Thoracic aorta (tissue), 2 donors: Measurements from ENCODE around the gene CHST8. TPM values are rescaled to one million over a fixed set of nuclear protein-coding genes. Genes with fewer than 3 reads are reported as not detected.

ENCODE experiments used
- ATAC-seq: fragments of 150-250 bp; one replicate; pipeline ENCODE4 v1.8.0; 2017; ENCODE audit warnings: low read depth; ENCODE audit not compliant: insufficient number of reproducible peaks, low FRiP score
- DNase-seq: peaks from one replicate; pipeline ENCODE4 v3.0.0-alpha.2; 2020; ENCODE audit warnings: low spot score
- H3K27ac ChIP-seq, 2 donors: fragments of 200-600 bp; sonication (generic); 1 replicate in 1 of 2; 2 replicates in 1 of 2; pipeline ENCODE4 v1.5.1; 2016; ENCODE audit warnings: mild to moderate bottlenecking in 2 of 2, moderate library complexity in 2 of 2
- H3K27me3 ChIP-seq: fragments of 200-600 bp; sonication (generic); replicated peaks from 2 replicates; pipeline ENCODE4 v1.6.0; 2016; ENCODE audit warnings: mild to moderate bottlenecking; ENCODE audit not compliant: insufficient read depth
- H3K36me3 ChIP-seq: fragments of 200-600 bp; sonication (generic); one replicate; pipeline ENCODE4 v1.5.1; 2016
- H3K4me1 ChIP-seq, 2 donors: fragments of 200-600 bp; sonication (generic); 1 replicate in 1 of 2; 2 replicates in 1 of 2; pipeline versions ENCODE4 v1.5.1 to v1.6.0; 2016; ENCODE audit warnings: low read depth in 2 of 2, mild to moderate bottlenecking in 1 of 2; ENCODE audit not compliant: control insufficient read depth in 1 of 2
- H3K4me3 ChIP-seq: fragments of 200-600 bp; sonication (generic); 2 replicates; pipeline ENCODE4 v1.5.1; 2016; ENCODE audit warnings: mild to moderate bottlenecking
- H3K9me3 ChIP-seq: fragments of 200-600 bp; sonication (generic); 2 replicates; pipeline ENCODE4 v1.5.1; 2016
- total RNA-seq, 2 donors: library from RNA; depleted of rRNA; stranded (reverse); fragments of >200 nt; gene quantifications; one replicate each; pipeline versions ENCODE4 v1.1.0 to v1.2.3, GENCODE V29; 2016
- TF ChIP-seq, protein P1 (sequence below): fragments of 200-600 bp; sonication (generic); IDR thresholded peaks from one replicate; pipeline ENCODE4 v1.5.1; 2019; ENCODE audit warnings: antibody characterized with exemption

CHST8 gene
- total RNA-seq, 2 donors from 2014 or later, result 0.28 TPM; not detected in 1

DNA sequence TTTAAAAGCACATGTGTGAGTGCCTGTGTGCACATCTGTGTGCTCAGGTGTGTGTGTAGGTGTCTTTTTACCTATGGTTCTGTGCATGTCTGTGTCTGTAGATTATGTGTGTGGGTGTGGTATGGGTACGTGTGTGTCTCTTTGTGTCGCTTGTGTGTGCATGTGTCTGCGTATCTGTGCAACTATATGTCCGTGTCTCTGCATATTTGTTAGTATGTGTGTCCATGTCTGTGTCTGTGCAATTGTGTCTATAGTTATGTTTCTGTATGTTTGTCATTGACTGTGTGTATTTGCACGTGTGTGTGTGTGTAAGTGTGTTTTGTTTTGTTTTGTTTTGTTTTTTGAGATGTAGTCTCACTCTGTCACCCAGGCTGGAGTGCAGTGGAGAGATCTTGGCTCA lies 167.6 kb downstream of the CHST8 start:
- ATAC-seq, result no peak
- Histone ChIP-seq H3K27ac (no peak overlapping the region), H3K4me1 (peaks cover 0 to 2% of the 10 kb centered on the region in 2 donors), H3K4me3 (no peak overlapping the region), H3K36me3 (no peaks in the 10 kb centered on the region), H3K9me3 (no peaks in the 10 kb centered on the region), H3K27me3 (no peaks in the 10 kb centered on the region)
- DNase-seq, result no peak
- TF ChIP-seq, protein P1, sequence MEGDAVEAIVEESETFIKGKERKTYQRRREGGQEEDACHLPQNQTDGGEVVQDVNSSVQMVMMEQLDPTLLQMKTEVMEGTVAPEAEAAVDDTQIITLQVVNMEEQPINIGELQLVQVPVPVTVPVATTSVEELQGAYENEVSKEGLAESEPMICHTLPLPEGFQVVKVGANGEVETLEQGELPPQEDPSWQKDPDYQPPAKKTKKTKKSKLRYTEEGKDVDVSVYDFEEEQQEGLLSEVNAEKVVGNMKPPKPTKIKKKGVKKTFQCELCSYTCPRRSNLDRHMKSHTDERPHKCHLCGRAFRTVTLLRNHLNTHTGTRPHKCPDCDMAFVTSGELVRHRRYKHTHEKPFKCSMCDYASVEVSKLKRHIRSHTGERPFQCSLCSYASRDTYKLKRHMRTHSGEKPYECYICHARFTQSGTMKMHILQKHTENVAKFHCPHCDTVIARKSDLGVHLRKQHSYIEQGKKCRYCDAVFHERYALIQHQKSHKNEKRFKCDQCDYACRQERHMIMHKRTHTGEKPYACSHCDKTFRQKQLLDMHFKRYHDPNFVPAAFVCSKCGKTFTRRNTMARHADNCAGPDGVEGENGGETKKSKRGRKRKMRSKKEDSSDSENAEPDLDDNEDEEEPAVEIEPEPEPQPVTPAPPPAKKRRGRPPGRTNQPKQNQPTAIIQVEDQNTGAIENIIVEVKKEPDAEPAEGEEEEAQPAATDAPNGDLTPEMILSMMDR, result no peak

DNA sequence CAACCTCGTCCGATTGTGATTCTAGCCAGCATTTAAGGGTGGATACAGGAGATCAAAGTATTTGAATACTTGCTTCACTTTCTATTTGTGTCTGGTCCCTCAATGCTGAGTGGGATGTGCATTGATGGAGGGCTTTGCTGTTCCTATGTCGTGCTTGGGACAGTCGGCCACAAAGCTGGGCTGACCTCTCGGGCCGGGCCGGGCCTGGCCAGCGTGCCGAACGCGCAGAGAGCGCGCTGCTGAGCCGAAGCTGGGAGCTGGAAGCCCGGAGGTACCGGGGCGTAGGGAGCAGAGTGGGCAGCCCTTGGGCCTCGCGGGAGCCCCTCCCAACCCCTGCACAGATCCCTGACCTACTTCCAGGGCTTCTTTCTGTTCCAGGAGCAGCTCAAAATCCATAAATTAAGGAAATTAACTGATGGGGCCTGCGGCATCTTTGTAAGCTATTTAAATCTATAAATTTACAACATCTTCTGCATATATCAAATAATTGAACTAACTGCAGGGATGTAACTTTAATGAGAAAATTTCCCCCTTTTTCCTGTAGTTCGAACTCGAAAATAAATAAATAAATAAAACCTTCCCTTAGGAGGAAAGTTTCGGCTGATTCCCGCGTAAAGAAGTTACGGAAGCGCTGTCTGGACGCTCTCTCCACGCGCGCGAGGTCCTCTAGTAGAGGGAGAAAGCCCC lies 173.1 kb downstream of the CHST8 start:
- no peak for DNase-seq

DNA sequence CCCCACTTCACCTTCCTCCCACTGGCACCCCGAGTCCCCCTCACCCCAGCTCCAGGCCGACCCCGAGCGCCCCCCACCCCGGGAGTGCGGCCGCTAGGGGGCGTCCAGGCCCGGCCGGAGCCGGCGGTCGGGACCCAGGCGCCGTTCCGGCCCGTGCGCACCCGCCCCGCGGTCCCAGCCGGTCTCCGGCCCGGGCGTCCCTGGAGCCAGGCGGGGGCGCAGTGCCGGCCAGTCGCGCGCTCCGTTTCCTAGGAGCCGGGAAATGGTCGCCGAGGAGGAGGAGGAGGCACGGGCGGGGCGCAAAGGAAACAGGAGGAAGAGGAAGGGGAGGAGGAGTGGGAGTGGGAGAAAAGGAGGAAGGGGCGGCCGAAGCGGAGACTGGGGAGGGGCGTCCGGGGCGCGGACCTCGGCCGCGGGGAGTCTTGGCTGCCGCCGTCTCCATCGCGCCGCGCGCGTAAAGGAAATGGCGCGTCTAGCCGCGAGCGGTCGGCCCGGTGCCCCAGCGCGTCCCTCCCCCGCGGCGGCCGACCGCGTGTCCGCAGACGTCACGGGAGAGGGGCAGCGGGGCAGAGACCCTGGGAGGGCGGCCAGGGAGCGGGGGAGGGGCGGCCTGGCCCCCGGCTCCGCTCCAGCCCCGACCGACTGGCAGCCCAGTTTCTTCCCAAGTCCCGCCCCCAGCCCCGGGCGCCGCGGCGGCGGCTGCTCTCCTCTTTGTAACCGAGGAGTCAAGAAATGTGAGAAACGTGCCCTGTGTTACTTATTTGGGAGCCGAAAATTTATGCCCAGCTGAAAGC lies 173.8 kb downstream of the CHST8 start:
- Histone ChIP-seq H3K27ac (peak overlapping the region; percentile 91 to 92), H3K9me3 (no peaks in the 10 kb centered on the region), H3K36me3 (no peaks in the 10 kb centered on the region), H3K27me3 (no peaks in the 10 kb centered on the region), H3K4me3 (peak overlapping the region; percentile 91), H3K4me1 (peaks cover 0 to 25% of the 10 kb centered on the region in 2 donors)
- TF ChIP-seq, protein P1, result peak; percentile 78
- no peak for DNase-seq
- ATAC-seq, result peak; percentile 50

More for the DNA sequence above, 173.1 kb downstream of the CHST8 start:
- H3K27ac ChIP-seq, result peak overlapping the region; percentile 91 to 92
- H3K4me3 ChIP-seq, result peak overlapping the region; percentile 91
- no peak for ATAC-seq
- TF ChIP-seq, protein P1, result no peak
- no peaks in the 10 kb centered on the region for H3K9me3 ChIP-seq
- no peaks in the 10 kb centered on the region for H3K27me3 ChIP-seq
- no peaks in the 10 kb centered on the region for H3K36me3 ChIP-seq
- peaks cover 0 to 22% of the 10 kb centered on the region in 2 donors for H3K4me1 ChIP-seq

DNA sequence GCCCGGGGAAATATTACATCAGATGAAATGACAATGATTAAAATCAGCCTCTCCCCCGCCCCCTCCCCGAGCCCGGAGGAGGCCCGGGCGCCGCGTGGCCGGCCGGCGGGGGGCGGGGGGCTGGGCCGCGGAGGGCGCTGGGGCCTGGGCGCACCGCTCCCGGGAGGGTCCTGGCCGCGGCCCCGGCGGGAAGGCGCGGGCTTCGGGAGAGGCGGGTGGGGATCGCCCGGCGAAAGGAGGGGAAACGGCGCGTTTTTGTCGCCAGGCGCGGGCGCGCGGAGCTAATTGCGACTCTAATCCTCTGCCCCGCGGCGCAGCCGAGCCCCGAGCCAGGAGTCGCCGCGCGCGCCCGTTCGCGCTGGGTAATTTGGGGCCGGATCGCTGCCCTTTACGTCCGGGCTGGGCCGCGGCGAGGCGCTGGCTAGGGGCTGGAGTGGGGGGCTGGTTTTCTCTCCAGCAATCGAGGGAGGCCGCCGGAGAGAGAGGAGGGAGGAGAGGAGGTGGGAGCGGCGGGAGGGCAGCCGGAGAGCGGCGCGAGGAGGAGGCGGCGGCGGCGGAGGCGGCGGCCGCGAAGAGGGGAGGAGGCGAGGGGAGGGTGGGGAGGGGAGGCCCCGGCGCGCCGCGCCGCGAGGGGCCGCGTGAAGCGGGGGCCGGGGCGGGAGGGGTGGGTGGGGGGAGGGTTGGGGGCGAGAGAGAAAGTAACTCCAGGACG lies 174.6 kb downstream of the CHST8 start, which contains the start of gene KCTD15:
Gene KCTD15, plus strand, starts transcription at position 707 of the 712 bp plus-strand sequence. CDS start 3,585 bp downstream, outside the sequence.
- TF ChIP-seq, protein P1, result no peak
- Histone ChIP-seq H3K4me1 (peaks cover 0 to 25% of the 10 kb centered on the region in 2 donors), H3K4me3 (peak within 1 kb of the TSS; percentile 91), H3K9me3 (no peaks in the 10 kb centered on the region), H3K27me3 (no peaks in the 10 kb centered on the region), H3K36me3 (no peaks in the 10 kb centered on the region), H3K27ac (peak within 1 kb of the TSS; percentile 91 to 92)
- DNase-seq (no peak), ATAC-seq (peak; percentile 1)
